Sigmoid colon (tissue), 4 donors: Measurements from ENCODE around the gene CKAP5.

Experiments used
- EP300 ChIP-seq, 4 donors: sonication (generic); formaldehyde crosslinking; IDR thresholded peaks; one replicate each; pipeline ENCODE4 v1.6.1; 2017; ENCODE audit warnings: antibody characterized with exemption in 4 of 4
- POLR2A ChIP-seq, 2 donors: fragments of 450-650 bp; IDR thresholded peaks; one replicate each; pipeline ENCODE4 v1.6.1; 2016; ENCODE audit warnings: antibody characterized with exemption in 2 of 2, mild to moderate bottlenecking in 2 of 2, moderate library complexity in 2 of 2
- POLR2AphosphoS5 ChIP-seq, 4 donors: sonication (generic); formaldehyde crosslinking; IDR thresholded peaks; one replicate each; pipeline ENCODE4 v1.6.1; 2017; ENCODE audit warnings: antibody characterized with exemption in 4 of 4
- TF ChIP-seq, protein P1 (sequence below), 4 experiments: fragments of 450-650 bp in 3 of 4; fragments of 200-600 bp in 1 of 4; IDR thresholded peaks; one replicate each; pipeline ENCODE4 v1.5.1; 2016 to 2019; ENCODE audit warnings: antibody characterized with exemption in 4 of 4, mild to moderate bottlenecking in 3 of 4, moderate library complexity in 2 of 4

DNA sequence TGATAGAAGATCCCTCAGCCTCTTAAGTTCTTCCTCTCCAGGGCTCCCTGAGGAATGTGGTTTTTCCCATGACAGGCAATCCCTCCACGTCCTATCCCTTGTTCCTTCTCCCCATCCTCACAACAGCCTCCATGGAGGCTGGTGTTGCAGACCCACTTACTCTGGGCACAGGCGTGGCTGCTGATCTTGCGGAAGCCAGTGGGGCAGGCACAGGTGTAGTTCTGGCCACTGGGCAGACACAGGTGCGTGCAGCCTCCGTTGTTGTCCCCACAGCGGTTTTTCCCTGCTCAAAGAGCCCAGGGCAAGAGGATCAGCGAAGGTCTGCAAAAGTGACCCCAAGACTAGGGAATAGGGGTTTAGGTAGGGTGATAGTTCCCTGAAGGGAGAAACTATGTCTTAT, 43.2 kb upstream of the CKAP5 start:
- TF ChIP-seq, protein P1, sequence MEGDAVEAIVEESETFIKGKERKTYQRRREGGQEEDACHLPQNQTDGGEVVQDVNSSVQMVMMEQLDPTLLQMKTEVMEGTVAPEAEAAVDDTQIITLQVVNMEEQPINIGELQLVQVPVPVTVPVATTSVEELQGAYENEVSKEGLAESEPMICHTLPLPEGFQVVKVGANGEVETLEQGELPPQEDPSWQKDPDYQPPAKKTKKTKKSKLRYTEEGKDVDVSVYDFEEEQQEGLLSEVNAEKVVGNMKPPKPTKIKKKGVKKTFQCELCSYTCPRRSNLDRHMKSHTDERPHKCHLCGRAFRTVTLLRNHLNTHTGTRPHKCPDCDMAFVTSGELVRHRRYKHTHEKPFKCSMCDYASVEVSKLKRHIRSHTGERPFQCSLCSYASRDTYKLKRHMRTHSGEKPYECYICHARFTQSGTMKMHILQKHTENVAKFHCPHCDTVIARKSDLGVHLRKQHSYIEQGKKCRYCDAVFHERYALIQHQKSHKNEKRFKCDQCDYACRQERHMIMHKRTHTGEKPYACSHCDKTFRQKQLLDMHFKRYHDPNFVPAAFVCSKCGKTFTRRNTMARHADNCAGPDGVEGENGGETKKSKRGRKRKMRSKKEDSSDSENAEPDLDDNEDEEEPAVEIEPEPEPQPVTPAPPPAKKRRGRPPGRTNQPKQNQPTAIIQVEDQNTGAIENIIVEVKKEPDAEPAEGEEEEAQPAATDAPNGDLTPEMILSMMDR (IDR thresholded peaks at IDR 0.05): no peak
- no peak for TF ChIP-seq EP300 (IDR thresholded peaks at IDR 0.05)
- no peak for TF ChIP-seq POLR2A (IDR thresholded peaks at IDR 0.05)
- TF ChIP-seq POLR2AphosphoS5 (IDR thresholded peaks at IDR 0.05): no peak
